ENCODE measurements around the gene TNFSF12. TPM values are rescaled to one million over a fixed set of nuclear protein-coding genes. Genes with fewer than 3 reads are reported as not detected.

The TNFSF12 gene
- total and polyA plus RNA-seq, 2 experiments from 2014 or later: 18.7 to 21.9 TPM

- Histone ChIP-seq H3K27ac (no peak overlapping the region), H3K9me3 (ENCODE audit: low read depth) (no peaks in the 10 kb centered on the region), H3F3A (ENCODE audit: insufficient read depth) (no peaks in the 10 kb centered on the region), H3K27me3 (replicated peaks; ENCODE audit: insufficient read depth) (no peaks in the 10 kb centered on the region), H3K4me3 (peak overlapping the region; percentile 4), H3K36me3 (ENCODE audit: low read depth) (no peaks in the 10 kb centered on the region), H3K9me2 (ENCODE audit: insufficient read depth) (no peaks in the 10 kb centered on the region), H4K20me1 (ENCODE audit: insufficient read depth) (no peaks in the 10 kb centered on the region), H3K4me1 (ENCODE audit: insufficient read depth) (peaks cover 21% of the 10 kb centered on the region), H3K79me2 (ENCODE audit: insufficient read depth) (peaks cover 15% of the 10 kb centered on the region), H3K4me2 (ENCODE audit: unreplicated experiment) (peak overlapping the region; percentile 62), H2AFZ (peak overlapping the region; percentile 97), H3K9ac (peak overlapping the region; percentile 81)
- in situ Hi-C loops (cut with MboI): no loop called here
- no peak for TF ChIP-seq EZH2 (IDR thresholded peaks at IDR 0.05; ENCODE audit: insufficient read depth, poor library complexity, severe bottlenecking)
- TF ChIP-seq EZH2phosphoT487 (IDR thresholded peaks at IDR 0.05; ENCODE audit: insufficient read depth, low read depth): no peak
- peak; percentile 75 for DNase-seq
- WGBS, 2 experiments (ENCODE audit: low coverage in 1 of 2, low lambda C conversion rate in 2 of 2, missing lambda C conversion rate in 2 of 2): 28 to 31% methylated on average over 17 to 21 of the region's 21 CpGs
Observed at GRCh38 chr17:7557775-7558543, 9.1 kb downstream of the TNFSF12 start.

DNA sequence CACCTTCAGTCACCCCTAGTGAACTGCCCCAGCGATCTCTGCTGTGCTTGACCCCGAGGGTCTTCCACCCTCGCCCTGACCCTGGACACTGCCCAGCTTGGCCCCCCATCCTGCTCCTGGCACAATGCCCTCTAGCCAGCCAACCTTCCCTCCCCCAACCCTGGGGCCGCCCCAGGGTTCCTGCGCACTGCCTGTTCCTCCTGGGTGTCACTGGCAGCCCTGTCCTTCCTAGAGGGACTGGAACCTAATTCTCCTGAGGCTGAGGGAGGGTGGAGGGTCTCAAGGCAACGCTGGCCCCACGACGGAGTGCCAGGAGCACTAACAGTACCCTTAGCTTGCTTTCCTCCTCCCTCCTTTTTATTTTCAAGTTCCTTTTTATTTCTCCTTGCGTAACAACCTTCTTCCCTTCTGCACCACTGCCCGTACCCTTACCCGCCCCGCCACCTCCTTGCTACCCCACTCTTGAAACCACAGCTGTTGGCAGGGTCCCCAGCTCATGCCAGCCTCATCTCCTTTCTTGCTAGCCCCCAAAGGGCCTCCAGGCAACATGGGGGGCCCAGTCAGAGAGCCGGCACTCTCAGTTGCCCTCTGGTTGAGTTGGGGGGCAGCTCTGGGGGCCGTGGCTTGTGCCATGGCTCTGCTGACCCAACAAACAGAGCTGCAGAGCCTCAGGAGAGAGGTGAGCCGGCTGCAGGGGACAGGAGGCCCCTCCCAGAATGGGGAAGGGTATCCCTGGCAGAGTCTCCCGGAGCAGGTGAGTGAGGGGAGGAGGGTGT, 9.9 kb downstream of the TNFSF12 start, which contains the start of gene TNFSF13:
Gene TNFSF13, plus strand, starts transcription at position 207 of the 776 bp plus-strand sequence. Its CDS starts 290 bp downstream, at position 497.
- Histone ChIP-seq H3F3A (ENCODE audit: insufficient read depth) (no peaks in the 10 kb centered on the region), H3K9ac (peak within 1 kb of the TSS; percentile 81), H3K4me3 (peak within 1 kb of the TSS; percentile 4), H3K9me3 (ENCODE audit: low read depth) (no peaks in the 10 kb centered on the region), H3K4me2 (ENCODE audit: unreplicated experiment) (peak within 1 kb of the TSS; percentile 62), H4K20me1 (ENCODE audit: insufficient read depth) (no peaks in the 10 kb centered on the region), H3K27me3 (replicated peaks; ENCODE audit: insufficient read depth) (no peaks in the 10 kb centered on the region), H3K27ac (no peak within 1 kb of the TSS), H3K9me2 (ENCODE audit: insufficient read depth) (no peaks in the 10 kb centered on the region), H3K79me2 (ENCODE audit: insufficient read depth) (peaks cover 23% of the 10 kb centered on the region), H2AFZ (peak within 1 kb of the TSS; percentile 97), H3K4me1 (ENCODE audit: insufficient read depth) (peaks cover 22% of the 10 kb centered on the region), H3K36me3 (ENCODE audit: low read depth) (no peaks in the 10 kb centered on the region)
- 32% methylated on average over 16 of the region's 16 CpGs for WGBS, 2 experiments (ENCODE audit: low coverage in 1 of 2, low lambda C conversion rate in 2 of 2, missing lambda C conversion rate in 2 of 2)
- DNase-seq: no peak
- TF ChIP-seq EZH2 (IDR thresholded peaks at IDR 0.05; ENCODE audit: insufficient read depth, poor library complexity, severe bottlenecking) (no peak), EZH2phosphoT487 (IDR thresholded peaks at IDR 0.05; ENCODE audit: insufficient read depth, low read depth) (no peak)
- in situ Hi-C loops (cut with MboI): no loop called here

- H3K27me3 ChIP-seq (replicated peaks; ENCODE audit: insufficient read depth): no peaks in the 10 kb centered on the region
- in situ Hi-C loops (cut with MboI): no loop called here
- H3K9me2 ChIP-seq (ENCODE audit: insufficient read depth): no peaks in the 10 kb centered on the region
- no peaks in the 10 kb centered on the region for H3F3A ChIP-seq (ENCODE audit: insufficient read depth)
- no peak overlapping the region for H3K4me3 ChIP-seq
- no peak overlapping the region for H3K4me2 ChIP-seq (ENCODE audit: unreplicated experiment)
- H3K79me2 ChIP-seq (ENCODE audit: insufficient read depth): peaks cover 31% of the 10 kb centered on the region
- H4K20me1 ChIP-seq (ENCODE audit: insufficient read depth): no peaks in the 10 kb centered on the region
- DNase-seq: no peak
- H3K4me1 ChIP-seq (ENCODE audit: insufficient read depth): peaks cover 22% of the 10 kb centered on the region
- 0 out of 2 replicates have a peak overlapping the region, but pooled peaks have one; percentile 0 for H3K9ac ChIP-seq
- 51 to 52% methylated on average over 18 of the region's 18 CpGs for WGBS, 2 experiments (ENCODE audit: low coverage in 1 of 2, low lambda C conversion rate in 2 of 2, missing lambda C conversion rate in 2 of 2)
- no peaks in the 10 kb centered on the region for H3K9me3 ChIP-seq (ENCODE audit: low read depth)
- H2AFZ ChIP-seq: no peak overlapping the region
- TF ChIP-seq EZH2phosphoT487 (IDR thresholded peaks at IDR 0.05; ENCODE audit: insufficient read depth, low read depth): no peak
- no peaks in the 10 kb centered on the region; the same call in 1 of the 2 replicates for H3K36me3 ChIP-seq (ENCODE audit: low read depth)
- no peak overlapping the region for H3K27ac ChIP-seq
Observed at GRCh38 chr17:7559320-7560171, 10.7 kb downstream of the TNFSF12 start.

Data from GM23248 (cell line).